ENCODE measurements around the gene BDH1. TPM values are rescaled to one million over a fixed set of nuclear protein-coding genes. Genes with fewer than 3 reads are reported as not detected.

The BDH1 gene
- polyA plus RNA-seq, 1 donor from 2014 or later, result 12.9 TPM

DNA sequence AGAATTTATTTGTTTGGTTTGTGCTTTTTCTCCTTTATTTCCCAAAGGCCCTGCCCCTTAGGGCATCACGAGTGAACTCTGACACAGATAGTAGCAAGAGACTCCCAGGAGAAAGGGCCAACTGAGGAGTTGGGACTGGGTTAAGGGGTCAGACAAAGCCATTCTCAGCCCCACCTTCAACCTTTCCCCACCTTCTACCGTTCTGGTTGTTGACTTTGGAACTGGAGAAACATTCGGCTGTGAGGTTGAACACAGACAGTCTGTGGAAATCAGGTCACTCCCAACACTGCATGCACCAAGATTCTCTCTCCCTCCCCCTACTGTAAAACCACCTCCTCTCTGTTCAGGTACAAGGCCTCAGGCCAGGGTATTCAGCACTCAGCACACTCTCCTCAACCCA, 3.9 kb upstream of the BDH1 start:
- Histone ChIP-seq H3K9ac (ENCODE audit: low read length) (no peak overlapping the region), H3K27me3 (ENCODE audit: insufficient read depth, low read depth, low read length) (peaks cover 7% of the 10 kb centered on the region), H3K4me2 (ENCODE audit: low read length) (no peak overlapping the region), H3K9me2 (ENCODE audit: insufficient read depth, low read length) (no peaks in the 10 kb centered on the region), H2AFZ (ENCODE audit: low read depth, low read length) (no peak overlapping the region), H3K4me3 (ENCODE audit: low read length) (no peak overlapping the region), H3K36me3 (ENCODE audit: insufficient read depth, low read length) (no peaks in the 10 kb centered on the region), H3F3A (ENCODE audit: insufficient read depth, low read length, poor library complexity, severe bottlenecking) (no peaks in the 10 kb centered on the region), H4K20me1 (ENCODE audit: insufficient read depth) (no peaks in the 10 kb centered on the region), H3K27ac (ENCODE audit: low read length) (no peak overlapping the region), H3K9me3 (ENCODE audit: low read length) (no peaks in the 10 kb centered on the region), H3K79me2 (replicated peaks; ENCODE audit: insufficient read depth, low read length) (no peaks in the 10 kb centered on the region)
- TF ChIP-seq REST (IDR thresholded peaks at IDR 0.05; ENCODE audit: borderline replicate concordance) (no peak), CTCF (IDR thresholded peaks at IDR 0.05; ENCODE audit: poor library complexity, severe bottlenecking) (no peak), TAF1 (IDR thresholded peaks at IDR 0.05; ENCODE audit: low read depth) (no peak), MXI1 (conservative IDR thresholded peaks at IDR 0.05; ENCODE audit: poor library complexity, severe bottlenecking) (no peak)

DNA sequence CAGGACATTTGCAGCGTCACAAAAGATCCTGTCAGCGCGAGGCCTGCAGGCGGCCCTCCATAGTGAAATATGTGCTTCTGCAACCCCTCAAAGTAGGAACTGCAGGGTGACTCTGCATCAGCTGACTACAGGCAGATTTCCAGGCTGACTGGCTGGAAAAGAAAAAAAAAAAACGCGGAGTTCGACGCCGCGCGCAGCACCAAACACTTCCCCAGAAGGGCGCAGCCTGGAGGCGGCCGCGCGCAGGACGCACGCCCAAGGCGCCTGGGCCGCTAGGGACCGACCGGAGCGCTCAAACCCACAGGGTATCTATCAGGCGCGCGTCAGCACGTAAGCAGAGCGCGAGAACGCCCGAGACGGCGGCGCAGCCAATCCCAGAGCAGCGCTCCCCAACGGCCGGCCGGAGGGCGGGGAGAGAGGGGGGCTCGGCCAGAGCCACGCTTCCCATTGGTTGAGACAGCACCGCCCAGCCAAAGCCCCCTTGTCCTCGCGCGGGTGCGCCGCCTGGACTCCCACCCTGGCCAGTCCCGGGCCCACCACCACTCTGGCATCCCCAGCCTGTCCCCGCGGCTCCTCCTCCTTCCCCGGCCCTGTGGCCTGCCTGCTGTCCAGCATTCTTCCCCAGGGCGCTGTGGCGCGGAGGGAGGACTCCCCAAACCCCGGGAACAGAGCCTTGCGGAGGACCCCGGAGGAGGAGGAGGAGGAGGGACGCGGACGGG, 1.0 kb downstream of the BDH1 start:
- Histone ChIP-seq H3K27me3 (ENCODE audit: insufficient read depth, low read depth, low read length) (peaks cover 7% of the 10 kb centered on the region), H3K9ac (ENCODE audit: low read length) (peak overlapping the region; percentile 95), H4K20me1 (ENCODE audit: insufficient read depth) (no peaks in the 10 kb centered on the region), H3K4me2 (ENCODE audit: low read length) (peak overlapping the region; percentile 76), H3K36me3 (ENCODE audit: insufficient read depth, low read length) (no peaks in the 10 kb centered on the region), H2AFZ (ENCODE audit: low read depth, low read length) (peak overlapping the region; percentile 88), H3F3A (ENCODE audit: insufficient read depth, low read length, poor library complexity, severe bottlenecking) (no peaks in the 10 kb centered on the region), H3K27ac (ENCODE audit: low read length) (peak overlapping the region; percentile 92), H3K9me3 (ENCODE audit: low read length) (no peaks in the 10 kb centered on the region), H3K9me2 (ENCODE audit: insufficient read depth, low read length) (no peaks in the 10 kb centered on the region), H3K79me2 (replicated peaks; ENCODE audit: insufficient read depth, low read length) (no peaks in the 10 kb centered on the region), H3K4me3 (ENCODE audit: low read length) (peak overlapping the region; percentile 96)
- TF ChIP-seq REST (IDR thresholded peaks at IDR 0.05; ENCODE audit: borderline replicate concordance) (peak; percentile 45), EZH2 (IDR thresholded peaks at IDR 0.05; ENCODE audit: borderline replicate concordance, insufficient read depth, low read length, poor library complexity, severe bottlenecking) (no peak), SMC3 (conservative IDR thresholded peaks at IDR 0.05; ENCODE audit: poor library complexity) (peak; percentile 68), TAF1 (IDR thresholded peaks at IDR 0.05; ENCODE audit: low read depth) (peak; percentile 71), RAD21 (conservative IDR thresholded peaks at IDR 0.05) (no peak), CTCF (IDR thresholded peaks at IDR 0.05; ENCODE audit: poor library complexity, severe bottlenecking) (peak; percentile 76), MXI1 (conservative IDR thresholded peaks at IDR 0.05; ENCODE audit: poor library complexity, severe bottlenecking) (peak; percentile 48), POLR2AphosphoS5 (IDR thresholded peaks at IDR 0.05) (peak; percentile 89), EP300 (conservative IDR thresholded peaks at IDR 0.05; ENCODE audit: poor library complexity, severe bottlenecking) (peak; percentile 8)
